GM18502 (cell line): ENCODE data around the gene LRRC53.

Experiments used
- ATAC-seq: cut with Tn5 transposase; IDR thresholded peaks from one replicate; pipeline ENCODE4 v1.9.1; 2021; ENCODE audit warnings: mild to moderate bottlenecking; ENCODE audit not compliant: unreplicated experiment, poor library complexity

Gene LRRC53

GRCh38 chr1:74453277-74453676, 59.1 kb downstream of the LRRC53 start:
- ATAC-seq: no peak

GRCh38 chr1:74452035-74452434, 60.4 kb downstream of the LRRC53 start:
- ATAC-seq: no peak

GRCh38 chr1:74437035-74437434, 75.4 kb downstream of the LRRC53 start:
- ATAC-seq: no peak

- ATAC-seq: no peak
These were observed 76.3 kb downstream of the LRRC53 start for GRCh38 chr1:74436078-74436477.

- ATAC-seq: no peak
These were observed 78.1 kb downstream of the LRRC53 start for GRCh38 chr1:74434321-74434720.

- no peak for ATAC-seq
These were observed 80.1 kb downstream of the LRRC53 start for GRCh38 chr1:74432325-74432724.

- no peak for ATAC-seq
These were observed 80.9 kb downstream of the LRRC53 start for GRCh38 chr1:74431531-74431930.

- no peak for ATAC-seq
These were observed 82.0 kb downstream of the LRRC53 start for GRCh38 chr1:74430342-74430934.

GRCh38 chr1:74429580-74429979, 82.8 kb downstream of the LRRC53 start:
- ATAC-seq: no peak

- ATAC-seq: no peak
These were observed 84.7 kb downstream of the LRRC53 start for GRCh38 chr1:74427681-74428080.

- no peak for ATAC-seq
These were observed 86.0 kb downstream of the LRRC53 start for GRCh38 chr1:74426208-74426937.

GRCh38 chr1:74425676-74426075, 86.7 kb downstream of the LRRC53 start:
- ATAC-seq: no peak

GRCh38 chr1:74423471-74423870, 88.9 kb downstream of the LRRC53 start:
- ATAC-seq: no peak

GRCh38 chr1:74422421-74423292, 89.8 kb downstream of the LRRC53 start:
- no peak for ATAC-seq

- no peak for ATAC-seq
These were observed 91.9 kb downstream of the LRRC53 start for GRCh38 chr1:74420467-74420866.
